IMR-90 (cell line): ENCODE measurements around the gene GALNT14. TPM values are rescaled to one million over a fixed set of nuclear protein-coding genes. Genes with fewer than 3 reads are reported as not detected.

Source experiments
- ATAC-seq: fragments of 200-7000 bp; cut with Tn5 transposase; 2 replicates; pipeline ENCODE4 v1.9.1; 2020; ENCODE audit warnings: low read depth, mild to moderate bottlenecking, moderate library complexity
- BruUV-seq: library from RNA; stranded (reverse); fragments of 400-500 nt; replicated peaks from 2 replicates; lab custom pipeline; 2021; lab: Mats Ljungman, UMichigan
- CTCF ChIA-PET: fragments of 300-600 bp; formaldehyde crosslinking; extraction: SDS; loops from one replicate; lab custom pipeline; 2021; ENCODE audit warnings: antibody characterized with exemption; lab: Yijun Ruan, JAX
- POLR2A ChIA-PET: fragments of 300-600 bp; sonication (Branson Sonifier 250); formaldehyde crosslinking; loops from one replicate; lab custom pipeline; 2022; ENCODE audit warnings: antibody characterized with exemption; ENCODE audit not compliant: unreplicated experiment; lab: Charles Lee
- DNase-seq: peaks from one replicate; pipeline ENCODE4 v3.0.0; 2013
- H2AFZ ChIP-seq: replicated peaks from 2 replicates; pipeline ENCODE3; 2013; ENCODE audit warnings: low read length, mild to moderate bottlenecking; ENCODE audit not compliant: poor library complexity
- H2AK5ac ChIP-seq: 2 replicates; pipeline ENCODE4 v1.6.1; 2013; ENCODE audit warnings: low read depth, low read length, inconsistent platforms
- H2AK9ac ChIP-seq: replicated peaks from 2 replicates; pipeline ENCODE3; 2013; ENCODE audit warnings: mild to moderate bottlenecking, low read depth, low read length, moderate library complexity; ENCODE audit not compliant: poor library complexity
- H2BK120ac ChIP-seq: 2 replicates; pipeline ENCODE4 v1.6.1; 2013; ENCODE audit warnings: low read depth, low read length, inconsistent platforms
- H2BK15ac ChIP-seq: 3 replicates; pipeline ENCODE4 v1.6.1; 2013; ENCODE audit warnings: low read depth, low read length, inconsistent platforms
- H2BK20ac ChIP-seq: 2 replicates; pipeline ENCODE4 v1.6.1; 2013; ENCODE audit warnings: low read depth, mild to moderate bottlenecking, inconsistent platforms, low read length, moderate library complexity
- H2BK5ac ChIP-seq: 2 replicates; pipeline ENCODE4 v1.6.1; 2013; ENCODE audit warnings: mild to moderate bottlenecking, low read depth, low read length, inconsistent platforms; ENCODE audit not compliant: poor library complexity, severe bottlenecking
- H3K14ac ChIP-seq: replicated peaks from 2 replicates; pipeline ENCODE4 v1.6.1; 2013; ENCODE audit warnings: low read depth, low read length, inconsistent platforms
- H3K18ac ChIP-seq: 2 replicates; pipeline ENCODE4 v1.6.1; 2013; ENCODE audit warnings: low read depth, low read length, control low read depth
- H3K23ac ChIP-seq: 2 replicates; pipeline ENCODE4 v1.6.1; 2013; ENCODE audit warnings: low read depth, low read length, inconsistent platforms
- H3K27ac ChIP-seq: 2 replicates; pipeline ENCODE4 v1.5.1; 2013; ENCODE audit warnings: mild to moderate bottlenecking, control low read depth, low read length; ENCODE audit not compliant: insufficient read depth
- H3K27me3 ChIP-seq: 2 replicates; pipeline ENCODE4 v1.6.1; 2013; ENCODE audit warnings: low read length; ENCODE audit not compliant: control insufficient read depth, insufficient read depth
- H3K36me3 ChIP-seq: 2 replicates; pipeline ENCODE4 v1.6.1; 2013; ENCODE audit warnings: low read length, mixed read lengths; ENCODE audit not compliant: control insufficient read depth, insufficient read depth
- H3K4ac ChIP-seq: 2 replicates; pipeline ENCODE4 v1.6.1; 2013; ENCODE audit warnings: low read depth, low read length, inconsistent platforms
- H3K4me1 ChIP-seq: 2 replicates; pipeline ENCODE4 v1.6.1; 2013; ENCODE audit warnings: low read length, mixed read lengths; ENCODE audit not compliant: control insufficient read depth, insufficient read depth
- H3K4me2 ChIP-seq: 2 replicates; pipeline ENCODE4 v1.6.1; 2013; ENCODE audit warnings: low read depth, mild to moderate bottlenecking, control low read depth, low read length, moderate library complexity
- H3K4me3 ChIP-seq: 2 replicates; pipeline ENCODE4 v1.5.1; 2013; ENCODE audit warnings: low read depth, mild to moderate bottlenecking, control low read depth, low read length, moderate library complexity; ENCODE audit not compliant: insufficient read depth
- H3K56ac ChIP-seq: 2 replicates; pipeline ENCODE4 v1.6.1; 2013; ENCODE audit warnings: low read length, inconsistent platforms; ENCODE audit not compliant: insufficient read depth; ENCODE audit errors: extremely low read depth
- H3K79me1 ChIP-seq, 2 experiments: 2 replicates each; pipeline ENCODE4 v1.6.1; 2013; ENCODE audit warnings: low read length in 2 of 2, inconsistent platforms in 1 of 2, low read depth in 1 of 2
- H3K9ac ChIP-seq: 2 replicates; pipeline ENCODE4 v1.6.1; 2013; ENCODE audit warnings: low read depth, low read length, control low read depth
- H3K9me1 ChIP-seq: 2 replicates; pipeline ENCODE4 v1.6.1; 2013; ENCODE audit warnings: low read length, inconsistent platforms; ENCODE audit not compliant: insufficient read depth
- H3K9me3 ChIP-seq: 2 replicates; pipeline ENCODE4 v1.6.1; 2013; ENCODE audit warnings: low read length; ENCODE audit not compliant: control insufficient read depth, insufficient read depth
- H4K20me1 ChIP-seq: 2 replicates; pipeline ENCODE4 v1.6.1; 2013; ENCODE audit warnings: low read length, inconsistent platforms; ENCODE audit not compliant: insufficient read depth
- H4K5ac ChIP-seq: 2 replicates; pipeline ENCODE4 v1.6.1; 2013; ENCODE audit warnings: mild to moderate bottlenecking, low read depth, low read length, control low read depth
- H4K8ac ChIP-seq, 2 experiments: 2 replicates each; pipeline ENCODE4 v1.6.1; 2013; ENCODE audit warnings: low read depth in 2 of 2, low read length in 2 of 2, control low read depth in 1 of 2, inconsistent platforms in 1 of 2
- H4K91ac ChIP-seq: 2 replicates; pipeline ENCODE4 v1.6.1; 2013; ENCODE audit warnings: low read depth, low read length, inconsistent platforms; ENCODE audit not compliant: insufficient read depth
- BHLHE40 ChIP-seq: fragments of 150-350 bp; IDR thresholded peaks from 2 replicates; pipeline ENCODE4 v1.6.1; 2016; ENCODE audit warnings: mild to moderate bottlenecking, low read depth, low read length
- CEBPB ChIP-seq: IDR thresholded peaks from 2 replicates; pipeline ENCODE4 v1.6.1; 2012; ENCODE audit warnings: low read depth, low read length, improper control_type of control experiment
- CHD1 ChIP-seq: IDR thresholded peaks from 2 replicates; pipeline ENCODE4 v1.6.1; 2012; ENCODE audit warnings: low read depth, low read length, improper control_type of control experiment
- CTCF ChIP-seq: conservative IDR thresholded peaks from 2 replicates; pipeline ENCODE4 v1.5.1; 2012; ENCODE audit warnings: mild to moderate bottlenecking, low read depth, low read length, improper control_type of control experiment
- ELK1 ChIP-seq: fragments of 150-350 bp; IDR thresholded peaks from 2 replicates; pipeline ENCODE4 v1.6.1; 2016; ENCODE audit warnings: low read depth, mild to moderate bottlenecking, low read length, moderate library complexity, borderline replicate concordance
- FOS ChIP-seq: fragments of 150-350 bp; IDR thresholded peaks from 2 replicates; pipeline ENCODE4 v1.6.1; 2016; ENCODE audit warnings: low read depth, low read length
- MAFK ChIP-seq: IDR thresholded peaks from 2 replicates; pipeline ENCODE4 v1.6.1; 2012; ENCODE audit warnings: low read depth, low read length, improper control_type of control experiment
- MAZ ChIP-seq: IDR thresholded peaks from 2 replicates; pipeline ENCODE4 v1.6.1; 2012; ENCODE audit warnings: low read depth, mild to moderate bottlenecking, low read length, improper control_type of control experiment, moderate library complexity, borderline replicate concordance
- MXI1 ChIP-seq: IDR thresholded peaks from 2 replicates; pipeline ENCODE4 v1.6.1; 2012; ENCODE audit warnings: low read depth, mild to moderate bottlenecking, low read length, moderate library complexity, borderline replicate concordance
- RCOR1 ChIP-seq: IDR thresholded peaks from 2 replicates; pipeline ENCODE4 v1.6.1; 2012; ENCODE audit warnings: mild to moderate bottlenecking, low read length, improper control_type of control experiment; ENCODE audit not compliant: insufficient replicate concordance
- RFX5 ChIP-seq: IDR thresholded peaks from 2 replicates; pipeline ENCODE4 v1.8.0; 2012; ENCODE audit warnings: low read depth, mild to moderate bottlenecking, low read length, moderate library complexity
- SMC3 ChIP-seq: fragments of 150-350 bp; IDR thresholded peaks from 2 replicates; pipeline ENCODE4 v1.6.1; 2016; ENCODE audit warnings: low read depth, mild to moderate bottlenecking, antibody characterized with exemption, low read length, moderate library complexity
- WGBS, 2 experiments: methylation state at CpG; one replicate each; pipeline versions ENCODE4 v1.1.5 to v1.1.7; 2013; ENCODE audit warnings: missing lambda C conversion rate in 2 of 2; ENCODE audit not compliant: insufficient read length in 1 of 2; ENCODE audit errors: extremely low coverage in 2 of 2; 5-methylcytosine and 5-hydroxymethylcytosine counted together
- dilution Hi-C: fragments of 300-500 bp; cut with HindIII; formaldehyde crosslinking; loops from one replicate; pipeline ENCODE4 v1.14.3; 2018; ENCODE audit warnings: low sequenced_read_pairs; ENCODE audit not compliant: unreplicated experiment
- in situ Hi-C: fragments of 300-500 bp; cut with MboI; formaldehyde crosslinking; loops from 3 replicates; pipeline ENCODE4 v1.14.3; 2019; ENCODE audit warnings: low sequenced_read_pairs, inconsistent platforms, mixed read lengths
- intact Hi-C: fragments of 100-400 bp; cut with micrococcal nuclease; formaldehyde crosslinking; loops from 2 replicates; pipeline ENCODE4 v1.10.0; 2022
- polyA plus RNA-seq, 3 experiments: library from polyadenylated mRNA; depleted of rRNA; stranded (reverse); fragments of >200 nt; gene quantifications; 2 replicates each; pipeline ENCODE4 v1.2.3, GENCODE V29; 2012; ENCODE audit warnings: low replicate concordance in 1 of 3
- total RNA-seq: library from RNA; depleted of rRNA; stranded (reverse); fragments of >200 nt; gene quantifications from 2 replicates; pipeline ENCODE4 v1.2.3, GENCODE V29; 2012

Gene GALNT14
- total and polyA plus RNA-seq, 2 of the 4 experiments (the other 2 are of a cell fraction): 0.15 to 0.18 TPM

DNA sequence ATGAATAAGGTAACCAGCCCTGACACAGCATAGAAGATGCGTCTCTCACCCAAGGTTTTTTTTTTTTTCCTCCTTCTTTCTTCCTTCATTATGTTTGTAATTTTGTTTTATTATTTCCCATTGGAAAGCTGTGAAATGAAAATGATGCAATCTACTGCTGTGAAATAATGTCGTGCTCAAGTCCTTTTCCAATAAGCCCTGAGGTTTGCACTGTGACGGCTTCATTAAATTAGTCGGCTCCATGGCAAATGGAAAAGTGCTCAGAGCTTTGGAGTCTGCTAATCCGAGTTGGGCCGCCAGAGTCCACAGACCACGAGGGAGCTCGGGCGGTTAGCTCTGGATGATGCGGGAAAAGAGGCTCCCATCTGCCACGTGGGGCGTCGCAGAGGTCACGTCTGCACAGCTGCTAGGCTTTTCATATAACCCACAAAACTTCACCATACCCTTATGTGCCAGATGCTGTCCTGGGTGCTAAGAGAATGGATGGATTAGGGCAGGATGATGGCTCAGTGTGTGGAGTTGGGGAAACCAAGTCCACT is 238.7 kb downstream of the GALNT14 start:
- no peak overlapping the region for H3K27ac ChIP-seq
- ChIA-PET CTCF (no interaction called here), POLR2A (no interaction called here)
- TF ChIP-seq RCOR1: no peak
- no peak for TF ChIP-seq FOS
- TF ChIP-seq CHD1: no peak
- TF ChIP-seq CTCF: no peak
- TF ChIP-seq BHLHE40: no peak
- TF ChIP-seq MXI1: no peak
- no peak for TF ChIP-seq CEBPB
- TF ChIP-seq ELK1: no peak
- no peak for TF ChIP-seq SMC3
- no peak for TF ChIP-seq MAFK
- TF ChIP-seq MAZ: no peak
- TF ChIP-seq RFX5: no peak
- no peak for ATAC-seq
- no peak overlapping the region for H3K4ac ChIP-seq
- no peak overlapping the region for H2AK5ac ChIP-seq
- intact Hi-C loops (no loop called here), dilution Hi-C loops (no loop called here), in situ Hi-C loops (no loop called here)
- H4K8ac ChIP-seq: no peak overlapping the region
- H3K9ac ChIP-seq: no peak overlapping the region
- no peak overlapping the region for H4K91ac ChIP-seq
- no peak overlapping the region for H2BK5ac ChIP-seq
- H2BK15ac ChIP-seq: no peak overlapping the region
- no peaks in the 10 kb centered on the region for H3K9me1 ChIP-seq
- H3K23ac ChIP-seq: no peak overlapping the region
- H3K14ac ChIP-seq: no peak overlapping the region
- 74% methylated on average over 5 of the region's 14 CpGs; no CpG with 5 or more reads in 1 of the 2 experiments for WGBS, 2 experiments
- BruUV-seq: no TSS peak
- no peak overlapping the region for H2AFZ ChIP-seq
- no peaks in the 10 kb centered on the region for H3K4me1 ChIP-seq
- H2BK20ac ChIP-seq: no peak overlapping the region
- no peaks in the 10 kb centered on the region for H3K36me3 ChIP-seq
- H3K18ac ChIP-seq: no peak overlapping the region
- H3K56ac ChIP-seq: no peak overlapping the region
- no peak overlapping the region for H2BK120ac ChIP-seq
- no peak overlapping the region for H2AK9ac ChIP-seq
- H4K20me1 ChIP-seq: no peaks in the 10 kb centered on the region
- H3K4me2 ChIP-seq: no peak overlapping the region
- no peak overlapping the region for H3K4me3 ChIP-seq
- no peaks in the 10 kb centered on the region for H3K9me3 ChIP-seq
- DNase-seq: no peak
- H3K27me3 ChIP-seq: no peaks in the 10 kb centered on the region
- H3K79me1 ChIP-seq: no peaks in the 10 kb centered on the region
- H4K5ac ChIP-seq: no peak overlapping the region
